GM12878 (cell line): ENCODE data around the gene TSC2.

Experiments used
- KDM1A ChIP-seq: fragments of 200-600 bp; sonication (generic); IDR thresholded peaks from 2 replicates; pipeline ENCODE4 v1.6.1; 2016; ENCODE audit warnings: borderline replicate concordance
- LARP7 ChIP-seq: fragments of 450-650 bp; IDR thresholded peaks from 2 replicates; pipeline ENCODE4 v1.6.1; 2017; ENCODE audit warnings: mild to moderate bottlenecking
- MYC ChIP-seq: IDR thresholded peaks from 2 replicates; pipeline ENCODE4 v1.6.1; 2011; ENCODE audit warnings: mild to moderate bottlenecking, low read length, moderate library complexity, inconsistent platforms; ENCODE audit not compliant: insufficient read depth, insufficient replicate concordance, insufficient read length, severe bottlenecking
- NR2C2 ChIP-seq: IDR thresholded peaks from 2 replicates; pipeline ENCODE4 v1.6.1; 2011; ENCODE audit warnings: borderline replicate concordance, low read depth; ENCODE audit not compliant: control insufficient read depth, insufficient read length
- TF ChIP-seq, protein P1 (sequence below), 3 experiments: IDR thresholded peaks in 2 of 3; conservative IDR thresholded peaks in 1 of 3; 2 replicates each; pipeline ENCODE4 v1.5.1; 2011; ENCODE audit warnings: low read depth in 3 of 3, low read length in 3 of 3, mild to moderate bottlenecking in 3 of 3, control low read depth in 2 of 3, moderate library complexity in 2 of 3, inconsistent platforms in 1 of 3, mixed read lengths in 1 of 3; ENCODE audit not compliant: control insufficient read depth in 2 of 3, insufficient read depth in 1 of 3; ENCODE audit errors: extremely low read depth in 1 of 3

- TF ChIP-seq, protein P1, sequence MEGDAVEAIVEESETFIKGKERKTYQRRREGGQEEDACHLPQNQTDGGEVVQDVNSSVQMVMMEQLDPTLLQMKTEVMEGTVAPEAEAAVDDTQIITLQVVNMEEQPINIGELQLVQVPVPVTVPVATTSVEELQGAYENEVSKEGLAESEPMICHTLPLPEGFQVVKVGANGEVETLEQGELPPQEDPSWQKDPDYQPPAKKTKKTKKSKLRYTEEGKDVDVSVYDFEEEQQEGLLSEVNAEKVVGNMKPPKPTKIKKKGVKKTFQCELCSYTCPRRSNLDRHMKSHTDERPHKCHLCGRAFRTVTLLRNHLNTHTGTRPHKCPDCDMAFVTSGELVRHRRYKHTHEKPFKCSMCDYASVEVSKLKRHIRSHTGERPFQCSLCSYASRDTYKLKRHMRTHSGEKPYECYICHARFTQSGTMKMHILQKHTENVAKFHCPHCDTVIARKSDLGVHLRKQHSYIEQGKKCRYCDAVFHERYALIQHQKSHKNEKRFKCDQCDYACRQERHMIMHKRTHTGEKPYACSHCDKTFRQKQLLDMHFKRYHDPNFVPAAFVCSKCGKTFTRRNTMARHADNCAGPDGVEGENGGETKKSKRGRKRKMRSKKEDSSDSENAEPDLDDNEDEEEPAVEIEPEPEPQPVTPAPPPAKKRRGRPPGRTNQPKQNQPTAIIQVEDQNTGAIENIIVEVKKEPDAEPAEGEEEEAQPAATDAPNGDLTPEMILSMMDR (IDR thresholded peaks at IDR 0.05 in 2 of 3, conservative IDR thresholded peaks at IDR 0.05 in 1 of 3; ENCODE audit: control insufficient read depth in 2 of 3, extremely low read depth in 1 of 3, insufficient read depth in 1 of 3, low read depth in 3 of 3, low read length in 3 of 3): no peak
- TF ChIP-seq NR2C2 (no peak), KDM1A (no peak), MYC (no peak), LARP7 (no peak)
Measured at GRCh38 chr16:2087748-2088631, 40.2 kb downstream of the TSC2 start.
